Dedifferentiated amniotic fluid mesenchymal stem cell (primary cell): Measurements from ENCODE around the gene PMFBP1.

Experiments used
- DNase-seq: peaks from one replicate; pipeline ENCODE4 v3.0.0-alpha.2; 2016; ENCODE audit errors: extremely low spot score

The PMFBP1 gene

DNA sequence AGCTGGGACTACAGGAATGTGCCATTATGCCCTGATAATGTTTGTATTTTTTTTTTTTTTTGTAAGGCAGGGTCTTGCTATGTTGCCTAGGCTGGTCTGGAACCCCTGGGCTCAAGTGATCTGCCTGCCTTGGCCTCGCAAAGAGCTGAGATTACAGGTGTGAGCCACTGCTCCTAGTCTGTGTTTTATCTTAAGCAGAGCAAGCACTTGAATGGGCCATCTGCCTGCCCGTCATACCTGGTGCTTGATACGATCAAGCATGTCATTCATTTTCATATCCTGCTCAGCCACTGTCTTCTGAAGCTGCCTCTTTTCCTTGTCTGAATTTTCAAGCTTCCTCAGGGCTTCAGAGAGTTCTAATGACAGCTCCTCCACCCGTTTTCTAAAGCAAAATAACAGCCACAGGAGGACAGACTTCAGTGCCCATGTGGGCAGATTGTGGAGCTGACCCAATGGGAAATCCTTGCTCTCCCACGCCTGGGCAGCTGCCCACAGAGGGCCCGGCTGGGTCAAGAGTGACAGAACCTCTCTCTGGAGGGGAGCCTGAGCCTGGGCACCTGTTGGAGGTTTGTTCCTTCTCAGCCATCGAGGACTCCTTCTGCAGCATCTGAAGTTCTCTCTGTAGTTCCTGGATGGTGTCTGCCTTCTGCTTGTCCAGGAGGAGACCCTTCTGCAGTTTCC lies 41.8 kb downstream of the PMFBP1 start:
- no peak for DNase-seq

DNA sequence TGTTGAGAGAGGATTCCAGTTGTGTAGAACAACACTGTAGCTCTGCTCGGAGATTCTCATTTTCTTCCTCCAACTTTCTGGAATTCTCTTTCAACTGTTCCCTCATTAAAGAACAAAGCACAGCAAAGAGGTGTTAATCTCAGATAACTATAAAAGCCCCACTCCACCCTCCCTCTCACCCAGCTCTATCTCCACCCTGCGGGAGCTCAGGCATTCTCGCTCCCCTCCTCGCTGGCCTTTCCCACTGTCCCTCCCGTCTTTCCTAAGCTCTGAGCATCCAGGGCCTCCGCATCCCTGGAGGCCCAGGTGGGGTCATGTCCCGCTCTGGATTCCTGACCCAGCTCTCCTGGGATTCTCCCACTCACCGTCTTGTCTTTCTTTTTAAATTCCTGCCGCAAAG lies 43.3 kb downstream of the PMFBP1 start:
- no peak for DNase-seq

DNA sequence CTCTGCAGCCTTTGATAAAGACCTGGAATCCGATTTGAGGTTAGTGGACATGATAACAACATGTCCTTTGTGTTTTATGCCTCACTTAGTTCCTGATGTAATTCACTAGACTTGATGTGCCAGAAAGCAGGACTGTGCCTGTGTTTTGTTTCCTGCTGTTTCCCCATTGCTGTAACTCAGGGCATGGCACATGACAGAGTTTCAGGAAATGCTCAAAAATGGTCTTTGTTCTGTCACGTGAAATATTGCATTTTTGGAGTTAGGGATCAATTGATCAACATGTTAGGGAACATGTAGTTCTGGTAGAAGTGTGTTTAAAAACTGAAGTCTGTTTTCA lies 45.6 kb downstream of the PMFBP1 start:
- DNase-seq = no peak

DNA sequence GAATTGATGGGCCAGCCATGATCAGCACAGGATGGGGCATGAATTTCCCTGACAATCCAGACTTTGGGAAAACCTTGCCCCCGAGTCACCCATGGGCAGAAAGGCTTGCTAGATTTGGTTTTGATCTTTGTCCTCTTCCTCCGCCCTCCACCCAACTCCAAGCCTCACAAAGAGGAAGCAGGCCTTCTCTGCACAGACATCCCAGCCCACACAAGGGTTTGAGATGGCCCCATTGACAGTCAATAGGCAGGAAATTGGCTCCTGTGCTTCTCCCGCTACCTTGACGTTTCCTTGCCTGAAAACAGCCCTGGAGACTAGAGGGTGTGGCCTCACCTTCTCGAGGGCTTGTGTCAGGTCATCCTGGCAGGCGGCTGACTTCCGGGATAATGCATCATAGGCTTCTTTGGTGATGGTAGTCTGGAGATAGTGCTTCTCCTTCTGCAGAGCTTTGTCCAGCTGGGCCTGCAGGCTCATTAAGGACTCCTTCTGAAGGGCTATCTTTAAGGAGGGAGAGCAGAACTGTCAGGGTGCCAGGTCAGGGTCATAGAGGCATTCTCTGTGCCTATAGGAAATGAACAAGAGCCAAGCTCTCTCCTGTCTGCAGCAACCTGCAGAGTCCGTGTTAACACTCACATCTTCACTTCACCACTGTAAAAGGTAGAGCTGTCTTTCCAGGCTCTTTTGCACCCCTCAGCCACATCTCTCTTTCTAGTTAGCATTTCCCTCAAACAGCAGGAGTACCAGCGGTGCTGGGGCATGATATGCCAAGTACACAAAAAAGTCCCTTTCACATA lies 46.1 kb downstream of the PMFBP1 start:
- DNase-seq = no peak

GRCh38 chr16:72124761-72125634 lies 47.0 kb downstream of the PMFBP1 start:
- peak; percentile 60 for DNase-seq

DNA sequence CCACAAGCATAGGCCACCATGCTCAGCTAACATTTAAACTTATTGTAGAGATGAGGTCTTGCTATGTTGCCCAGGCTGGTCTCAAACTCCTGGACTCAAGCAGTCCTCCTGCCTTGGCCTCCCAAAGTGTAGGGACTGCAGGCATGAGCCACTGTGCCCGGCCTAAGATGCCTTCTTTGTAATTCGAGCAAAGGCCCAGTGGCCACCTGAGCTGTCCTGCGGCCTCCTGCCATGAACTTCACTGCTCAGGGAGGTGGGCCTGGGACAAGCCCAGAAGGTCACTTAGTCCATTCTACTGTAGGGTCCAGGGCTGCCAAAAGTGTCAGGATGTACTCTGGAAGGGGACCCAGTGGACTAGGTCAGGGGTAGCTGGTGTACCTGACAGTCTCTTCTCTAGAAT lies 47.8 kb downstream of the PMFBP1 start:
- DNase-seq = no peak

- DNase-seq = no peak
Observed at GRCh38 chr16:72123426-72123825, 48.5 kb downstream of the PMFBP1 start.

DNA sequence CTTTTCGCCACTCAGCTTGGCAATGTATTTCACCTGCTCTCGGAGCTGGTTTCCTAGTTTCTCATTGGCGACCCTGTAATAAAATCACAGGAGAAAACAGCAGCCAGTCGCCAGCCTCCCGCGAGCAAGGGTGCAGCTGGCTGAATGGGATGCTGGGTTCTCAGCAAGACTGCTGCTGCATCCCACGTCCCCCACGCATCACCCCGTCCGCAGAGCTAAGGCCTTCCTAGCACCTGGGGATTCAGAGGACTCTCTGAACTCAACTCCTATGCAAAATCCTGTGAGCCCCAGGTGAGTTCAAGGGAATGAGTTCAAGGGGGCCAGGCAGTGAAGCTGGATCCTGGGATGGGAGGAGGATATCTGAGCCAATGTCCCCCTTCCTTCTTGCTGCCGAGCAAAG lies 49.0 kb downstream of the PMFBP1 start:
- DNase-seq = no peak

DNA sequence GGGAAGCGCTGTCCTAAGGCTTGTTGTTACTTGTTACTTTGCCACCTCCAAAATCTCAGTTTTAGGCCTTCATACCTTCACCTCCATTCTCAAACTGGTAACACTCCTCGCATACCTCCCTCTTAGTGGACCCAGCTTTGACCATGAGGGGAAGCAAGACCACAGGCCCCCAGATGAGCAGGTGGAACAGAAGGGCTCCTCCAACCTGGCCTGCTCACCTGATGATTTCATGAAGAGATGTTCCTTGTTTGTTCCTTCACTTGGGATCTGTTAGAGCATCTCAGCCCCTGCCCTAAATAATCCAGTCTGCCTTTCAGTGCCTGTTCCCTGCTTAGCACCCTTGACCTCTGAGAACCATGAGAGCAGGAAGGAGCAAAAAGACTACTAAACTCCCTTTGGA lies 49.6 kb downstream of the PMFBP1 start:
- no peak for DNase-seq

GRCh38 chr16:72120026-72120425 lies 51.9 kb downstream of the PMFBP1 start:
- no peak for DNase-seq

GRCh38 chr16:72113616-72113945 lies 58.4 kb downstream of the PMFBP1 start:
- DNase-seq = no peak

DNA sequence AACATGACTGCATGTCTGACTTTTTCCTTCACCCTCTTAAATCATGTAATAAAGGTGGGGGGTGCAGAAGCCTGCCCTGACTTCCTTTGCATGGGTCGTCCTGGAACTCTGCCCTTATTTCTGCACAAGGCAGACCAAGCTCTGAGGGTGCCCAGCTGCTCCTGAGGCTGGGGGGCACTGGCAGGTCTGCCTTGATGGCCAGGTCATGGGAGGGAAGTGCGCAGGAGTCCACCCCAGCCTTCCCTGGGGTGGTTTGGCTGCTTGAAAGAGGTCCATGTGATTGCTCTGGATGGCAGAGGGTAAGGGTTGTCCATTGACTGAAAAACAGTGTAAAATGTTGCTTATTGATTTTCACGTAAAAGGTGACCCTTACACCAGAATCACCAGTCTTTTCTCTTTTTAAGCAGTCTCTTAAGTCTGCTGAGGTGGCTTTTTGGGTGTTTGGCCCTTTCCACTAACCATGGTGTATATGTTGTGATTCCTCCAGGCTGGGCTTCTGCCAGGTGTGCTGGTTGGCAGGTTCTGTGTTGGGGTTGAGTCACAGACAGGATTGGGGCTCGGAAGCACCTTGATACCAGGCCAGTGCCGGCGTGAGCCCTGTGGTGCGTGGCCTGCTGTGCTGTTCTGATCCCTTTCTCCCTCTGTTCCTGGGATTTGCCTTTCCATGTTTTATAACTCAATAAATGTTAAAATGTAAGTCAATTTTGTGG lies 58.9 kb downstream of the PMFBP1 start:
- no peak for DNase-seq

DNA sequence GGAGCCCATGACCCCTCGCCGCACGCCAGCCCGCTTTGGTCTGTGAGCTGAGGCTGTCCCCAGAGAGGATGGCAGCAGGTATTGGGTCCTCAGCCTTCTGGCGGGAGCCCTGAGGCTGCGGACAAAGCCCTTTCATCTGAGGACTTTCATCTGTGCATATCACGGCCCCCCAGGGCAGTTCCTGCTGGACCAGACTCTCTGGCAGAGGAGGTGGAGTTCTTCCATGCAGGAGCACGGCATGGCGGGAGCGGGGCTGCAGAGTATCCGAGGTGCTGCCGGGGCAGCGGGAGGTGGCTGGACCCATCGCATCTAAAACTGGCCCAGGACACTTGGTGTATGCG lies 59.5 kb downstream of the PMFBP1 start:
- no peak for DNase-seq

DNA sequence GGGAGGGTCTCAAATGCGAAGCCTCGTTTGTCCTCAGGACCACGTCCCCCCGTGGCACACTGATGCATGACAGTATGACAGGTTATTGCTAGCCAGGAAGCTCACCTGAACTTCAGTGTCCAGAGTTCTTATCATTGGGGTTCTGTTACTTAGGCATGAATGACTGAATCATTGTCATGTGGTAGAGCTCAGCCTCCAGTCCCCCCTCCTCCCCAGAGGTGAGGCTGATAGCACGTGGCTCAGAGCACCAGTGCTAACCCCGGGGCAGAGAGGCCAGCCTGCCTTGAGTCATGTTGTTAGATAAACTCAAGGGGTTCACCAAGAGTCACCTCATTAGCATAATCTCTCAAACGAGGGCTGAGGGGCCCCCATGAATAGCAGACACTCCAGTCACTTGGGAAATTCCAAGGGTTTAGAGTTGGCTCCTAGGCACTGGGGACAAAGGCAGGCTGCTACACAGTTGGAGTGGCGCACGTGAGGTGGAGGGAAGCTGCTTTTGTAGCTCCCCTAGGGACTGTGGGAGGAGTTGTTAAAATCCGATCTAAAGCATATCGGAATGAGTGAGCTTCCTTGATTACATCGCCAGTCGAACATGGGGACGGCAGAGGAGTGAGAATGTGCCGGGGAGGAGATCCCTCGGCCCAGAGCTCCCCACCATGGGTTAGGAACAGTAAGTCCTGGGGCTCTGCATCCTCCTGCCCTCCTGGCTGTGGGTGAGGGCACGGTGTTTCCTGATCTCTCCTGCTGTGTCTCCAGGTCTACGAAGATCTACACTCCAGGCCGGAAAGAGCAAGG lies 60.1 kb downstream of the PMFBP1 start:
- no peak for DNase-seq

- DNase-seq = no peak
Observed at GRCh38 chr16:72110662-72111615, 61.0 kb downstream of the PMFBP1 start.

DNA sequence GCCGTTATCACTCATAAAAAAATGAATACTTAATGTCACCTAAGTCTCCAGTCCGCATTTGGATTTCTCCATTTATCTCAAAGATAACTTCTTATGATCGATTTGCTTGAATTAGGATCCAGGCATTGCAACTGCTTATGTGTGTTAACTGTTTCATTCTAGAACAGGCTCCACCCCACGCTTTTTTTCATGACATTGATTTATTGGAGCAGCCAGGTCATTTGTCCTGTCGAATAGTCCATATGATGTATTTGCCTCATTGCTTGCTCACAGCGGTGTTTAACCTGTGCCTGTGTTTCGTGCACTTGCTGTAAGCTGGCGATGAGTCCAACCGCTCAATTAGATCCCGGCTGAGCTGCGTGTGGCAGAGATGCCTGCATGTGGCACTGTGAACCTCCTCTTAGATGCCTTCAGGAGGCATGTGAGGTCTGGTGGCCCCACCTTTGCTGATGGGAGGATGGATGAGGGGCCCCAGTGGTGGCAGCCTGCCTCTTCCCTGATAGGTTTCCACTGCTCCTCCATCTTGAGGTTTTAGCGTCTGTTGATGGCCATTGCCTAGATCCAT lies 61.9 kb downstream of the PMFBP1 start:
- no peak for DNase-seq

- no peak for DNase-seq
Observed at GRCh38 chr16:72109300-72109699, 62.7 kb downstream of the PMFBP1 start.

- DNase-seq = no peak
Observed at GRCh38 chr16:72108353-72109102, 63.4 kb downstream of the PMFBP1 start.

- no peak for DNase-seq
Observed at GRCh38 chr16:72107371-72107770, 64.6 kb downstream of the PMFBP1 start.
